IPS DF 4.7 (cell line): ENCODE results near the gene ERC2.
"Not testable (repeated sequence)": the region's sequence is repeated elsewhere in the genome, so short reads cannot be mapped to it uniquely, and the experiment has no call there.

Experiments
- DNase-seq: peaks from one replicate; pipeline ENCODE4 v3.0.0-alpha.2; 2013; ENCODE audit warnings: low spot score; ENCODE audit errors: extremely low read depth

Gene ERC2

DNA sequence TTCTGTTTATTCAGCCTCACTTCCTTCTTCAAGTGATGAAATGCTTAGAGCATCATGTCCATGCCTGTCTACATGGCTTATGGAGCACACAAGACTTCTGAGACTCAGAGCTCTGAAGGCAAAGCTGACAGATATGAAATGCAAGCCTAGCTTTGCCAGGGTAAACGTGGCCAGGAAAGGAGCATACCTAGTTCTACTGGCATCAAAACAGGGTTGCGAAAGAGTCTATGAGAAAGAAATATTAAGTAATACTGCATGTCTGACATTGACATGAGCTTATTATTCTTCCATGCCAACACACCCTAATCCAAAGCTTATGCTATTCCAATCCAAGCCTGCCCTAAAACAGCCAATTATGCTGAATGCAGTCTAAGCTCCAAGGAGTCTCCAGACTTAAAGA is 391.5 kb downstream of the ERC2 start:
- no peak for DNase-seq

DNA sequence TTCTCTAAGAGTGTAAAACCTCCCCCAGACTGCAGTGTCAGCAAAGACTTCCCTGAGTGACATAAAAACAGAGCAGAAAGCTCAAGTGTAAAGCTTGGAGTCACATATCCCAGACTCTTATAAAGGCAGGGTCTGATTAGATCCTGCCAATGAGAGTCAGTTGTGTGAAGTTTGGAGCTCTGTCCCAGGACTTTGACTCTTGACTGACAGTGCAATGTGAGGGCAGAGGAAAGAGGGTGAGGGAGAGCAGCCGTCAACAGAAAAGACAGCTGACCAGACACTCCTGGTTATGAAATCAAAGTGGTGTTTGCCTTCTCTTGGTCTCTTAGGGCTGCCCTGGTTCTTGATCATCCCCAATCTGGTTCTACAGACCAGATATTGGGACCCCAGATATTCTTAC is 393.2 kb downstream of the ERC2 start:
- DNase-seq: no peak

DNA sequence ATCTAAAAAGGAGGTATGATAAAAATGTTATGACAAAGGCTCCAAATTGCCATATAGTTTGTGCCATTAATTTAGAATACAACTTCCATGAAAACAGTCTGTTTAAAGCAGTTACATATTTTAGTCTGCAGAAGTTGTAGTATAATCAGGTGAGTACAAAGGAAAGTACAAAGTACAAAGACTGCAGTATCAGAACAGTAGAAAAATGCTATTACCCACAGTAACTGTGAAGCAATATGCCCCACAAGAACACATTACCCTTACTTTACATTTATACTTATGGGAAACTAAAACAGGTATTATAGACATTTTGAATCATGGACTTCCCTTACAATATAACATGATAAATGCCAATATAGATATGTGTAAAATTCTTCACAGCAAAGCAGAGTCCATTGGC is 398.5 kb downstream of the ERC2 start:
- no peak for DNase-seq

DNA sequence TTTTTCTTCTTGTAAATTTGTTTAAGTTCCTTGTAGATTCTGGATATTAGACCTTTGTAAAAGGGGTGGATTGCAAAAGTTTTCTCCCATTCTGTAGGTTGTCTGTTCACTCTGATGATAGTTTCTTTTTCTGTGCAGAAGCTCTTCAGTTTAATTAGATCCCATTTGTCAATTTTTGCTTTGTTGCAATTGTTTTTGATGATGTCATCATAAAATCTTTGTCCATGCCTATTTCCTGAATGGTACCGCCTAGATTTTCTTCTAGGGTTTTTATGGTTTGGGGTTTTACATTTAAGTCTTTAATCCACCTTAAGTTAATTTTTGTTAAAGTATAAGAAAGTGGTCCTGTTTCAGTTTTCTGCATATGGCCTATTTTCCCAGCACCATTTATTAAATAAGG is 401.9 kb downstream of the ERC2 start:
- not testable (repeated sequence) for DNase-seq

DNA sequence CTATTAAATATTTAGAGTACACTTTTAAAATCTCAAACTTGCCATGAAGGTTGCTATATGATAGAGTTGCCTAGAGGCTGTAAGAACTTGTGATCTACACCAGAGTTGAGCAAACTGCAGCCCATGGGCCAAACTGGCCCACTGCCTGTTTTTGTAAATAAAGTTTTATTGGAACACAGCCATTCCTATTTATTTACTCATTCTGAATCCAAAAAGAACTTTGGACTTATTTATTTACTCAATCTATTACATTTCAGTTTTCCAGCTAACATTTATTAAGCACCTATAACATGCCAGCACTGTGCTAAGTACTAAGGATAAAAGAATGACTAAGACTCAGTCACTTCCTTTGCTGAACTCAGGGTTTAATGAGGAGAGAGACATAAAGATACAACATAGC is 403.6 kb downstream of the ERC2 start:
- DNase-seq: no peak

DNA sequence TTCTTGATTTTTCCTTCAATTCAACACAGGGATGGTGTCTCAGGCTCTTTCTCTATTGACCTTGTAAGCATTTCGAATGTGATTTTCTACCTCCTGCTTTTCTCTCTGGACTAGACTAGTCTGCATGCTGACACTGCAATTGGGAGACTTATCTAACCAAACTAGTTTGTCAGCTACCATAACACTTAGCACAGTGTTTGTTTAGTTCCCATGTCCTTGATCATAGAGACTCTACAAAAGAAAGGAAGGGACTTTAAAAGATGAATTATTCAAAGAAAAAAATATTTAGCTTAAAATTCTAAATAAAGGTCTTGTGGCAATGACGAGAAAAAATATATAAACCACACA is 407.0 kb downstream of the ERC2 start:
- DNase-seq: no peak

DNA sequence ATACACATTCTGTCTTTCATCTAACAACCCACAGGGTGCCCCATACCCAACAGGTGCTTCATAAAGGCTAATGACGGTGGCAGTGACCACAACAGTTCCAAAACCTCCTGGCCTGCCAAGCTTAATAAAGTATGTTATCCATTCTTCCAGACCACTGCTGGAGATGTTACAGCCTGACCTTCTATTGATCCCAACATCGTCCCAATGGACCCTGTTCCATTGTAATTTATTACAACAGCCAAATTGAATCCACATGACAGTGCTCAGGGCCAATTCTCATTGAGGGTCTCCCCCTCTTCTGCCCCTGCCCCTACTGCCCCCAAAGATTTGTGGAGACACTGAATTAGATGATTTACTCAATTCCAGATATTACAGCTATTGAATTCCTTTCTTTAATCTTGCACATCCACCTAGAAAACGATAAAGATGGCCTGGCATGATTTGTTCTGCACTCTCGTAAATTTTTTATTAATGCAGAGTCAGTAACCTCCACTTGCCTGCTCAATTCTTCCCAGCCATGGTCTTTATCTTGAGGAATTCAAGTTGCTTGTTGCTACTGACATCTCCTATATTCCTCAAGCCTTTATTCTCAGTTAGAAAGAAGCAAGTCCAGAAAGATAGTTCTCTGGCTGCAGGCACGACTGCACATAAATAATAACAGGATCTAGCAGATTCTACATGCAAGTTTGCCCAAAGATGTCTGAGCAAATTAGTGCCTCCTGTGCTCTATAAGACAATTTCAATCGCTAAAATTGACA is 407.6 kb downstream of the ERC2 start:
- no peak for DNase-seq

DNA sequence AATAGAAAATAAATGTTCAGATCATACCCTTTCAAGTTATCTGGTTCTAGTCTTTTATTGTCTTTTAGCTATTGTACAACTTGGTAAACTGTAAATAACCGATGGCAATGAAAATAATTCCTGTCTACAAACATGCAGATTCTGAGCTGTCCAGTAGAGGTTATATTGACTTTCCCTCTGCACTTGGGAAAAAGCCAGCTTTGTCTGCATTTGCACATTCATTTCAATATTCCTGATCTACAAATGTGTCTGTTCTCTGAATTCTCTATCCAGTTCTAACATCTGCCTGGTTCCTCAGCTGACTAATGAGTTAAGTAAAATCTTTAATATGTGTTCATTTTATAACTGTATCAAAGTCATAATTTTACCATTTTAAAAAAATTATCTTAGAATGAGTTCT is 408.5 kb downstream of the ERC2 start:
- no peak for DNase-seq

DNA sequence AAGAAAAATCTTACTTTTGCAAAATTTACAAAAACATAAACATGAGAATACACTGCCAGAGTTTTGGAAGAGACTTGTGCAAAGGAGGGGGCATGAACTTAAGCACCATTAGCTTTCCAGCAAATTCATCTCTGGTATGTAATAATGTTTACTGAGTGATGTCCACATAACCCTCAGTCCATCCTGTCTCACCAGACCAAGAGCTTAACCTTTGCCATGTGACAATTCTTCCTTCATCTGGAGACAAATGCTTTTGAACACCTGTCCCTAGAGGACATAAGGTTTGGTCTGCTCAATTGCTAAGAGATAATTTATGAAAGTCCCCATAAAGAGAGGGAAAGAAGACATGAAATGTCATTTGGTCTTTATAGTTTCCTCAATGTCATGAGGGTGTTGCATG is 412.3 kb downstream of the ERC2 start:
- no peak for DNase-seq

DNA sequence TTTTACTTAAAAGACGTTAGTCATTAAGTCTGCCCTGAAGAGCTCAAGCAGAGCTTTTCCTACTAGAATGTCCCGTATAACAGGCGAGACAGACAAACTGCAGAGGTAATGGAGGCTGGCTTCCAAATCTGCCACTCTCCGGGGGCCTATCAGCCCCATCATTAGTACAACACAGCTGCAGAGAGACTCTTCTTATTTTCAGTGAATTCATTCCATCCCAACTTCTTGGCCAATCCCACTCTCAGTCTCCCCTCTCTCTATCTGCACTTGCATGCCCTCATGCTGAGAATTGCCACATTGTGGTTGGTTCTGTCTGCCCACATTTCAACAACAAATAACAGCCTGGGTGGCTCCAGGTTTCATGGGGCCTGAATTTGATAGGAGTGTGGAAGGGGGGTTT is 412.7 kb downstream of the ERC2 start:
- no peak for DNase-seq

DNA sequence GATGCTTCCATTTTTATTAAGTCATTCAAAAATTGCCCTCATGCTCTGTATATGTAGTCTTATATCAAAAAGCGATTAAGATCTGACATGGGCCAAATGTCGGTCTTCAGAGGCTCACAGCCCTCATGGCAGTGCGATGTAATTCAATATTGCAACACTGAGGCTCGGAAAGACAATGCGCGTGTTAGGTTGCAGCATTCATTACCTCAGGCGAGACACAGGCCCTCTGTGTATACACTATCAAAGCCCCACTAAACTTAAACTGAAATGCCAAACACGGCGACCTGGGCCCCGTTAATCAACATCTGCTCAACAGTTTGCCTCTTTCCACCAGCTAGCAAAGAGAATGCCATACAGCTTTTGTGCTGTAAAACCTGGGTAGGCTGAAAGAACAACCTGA is 413.4 kb downstream of the ERC2 start:
- DNase-seq: no peak

DNA sequence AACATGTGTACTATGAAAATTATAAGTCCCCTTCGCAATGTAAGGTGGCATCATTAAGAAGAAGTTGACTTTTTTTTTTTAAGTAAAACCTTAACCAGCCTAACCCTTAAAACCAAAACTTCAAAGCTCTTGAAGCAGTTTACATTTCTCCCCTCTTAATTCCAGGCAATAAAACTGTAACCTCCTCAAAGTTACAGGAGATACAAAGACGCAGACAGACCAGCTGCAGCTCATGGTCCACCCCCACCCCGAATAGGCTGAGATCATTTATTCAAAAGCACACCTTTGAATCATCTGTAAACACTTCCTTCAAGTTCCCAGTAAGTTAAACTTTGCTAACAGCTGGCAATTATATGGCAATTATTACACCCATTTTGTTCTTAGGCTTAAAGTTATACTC is 414.5 kb downstream of the ERC2 start:
- no peak for DNase-seq

DNA sequence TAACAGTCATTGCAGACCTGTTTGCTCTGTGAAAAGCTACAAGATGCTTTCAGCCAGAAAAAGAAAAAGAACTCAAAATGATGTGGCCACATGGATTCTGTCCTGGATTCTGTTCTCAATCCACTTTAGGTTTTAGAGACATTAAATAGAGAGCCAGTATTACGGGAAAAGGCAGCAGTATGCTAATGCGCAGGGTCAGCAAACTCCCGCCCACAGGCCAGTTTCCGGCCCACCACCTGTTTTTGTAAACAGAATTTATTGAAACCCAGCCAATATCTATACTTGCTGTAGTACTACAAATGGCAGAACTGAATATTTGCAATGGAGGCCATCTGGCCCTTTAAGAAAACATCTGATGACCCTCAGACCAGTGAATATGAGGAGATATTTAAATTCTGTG is 416.1 kb downstream of the ERC2 start:
- DNase-seq: no peak

DNA sequence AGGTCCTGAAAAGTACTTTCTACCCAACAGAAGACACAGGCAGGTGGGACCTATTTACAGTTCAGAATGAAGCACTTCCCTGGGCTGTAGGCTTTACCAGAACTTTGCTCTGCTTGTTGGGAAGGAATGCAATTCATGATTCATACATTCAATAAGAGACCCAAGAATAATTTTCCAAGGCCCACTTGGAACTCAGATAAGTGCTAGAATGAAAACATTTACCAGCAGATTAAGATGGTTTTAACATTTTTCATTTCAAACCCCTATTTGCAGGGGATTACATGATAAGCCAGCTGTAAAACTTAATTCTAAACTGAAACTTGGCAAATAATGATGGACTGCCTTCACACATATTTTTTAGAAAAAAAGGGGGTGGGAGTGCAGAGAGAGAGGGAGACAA is 417.2 kb downstream of the ERC2 start:
- no peak for DNase-seq

DNA sequence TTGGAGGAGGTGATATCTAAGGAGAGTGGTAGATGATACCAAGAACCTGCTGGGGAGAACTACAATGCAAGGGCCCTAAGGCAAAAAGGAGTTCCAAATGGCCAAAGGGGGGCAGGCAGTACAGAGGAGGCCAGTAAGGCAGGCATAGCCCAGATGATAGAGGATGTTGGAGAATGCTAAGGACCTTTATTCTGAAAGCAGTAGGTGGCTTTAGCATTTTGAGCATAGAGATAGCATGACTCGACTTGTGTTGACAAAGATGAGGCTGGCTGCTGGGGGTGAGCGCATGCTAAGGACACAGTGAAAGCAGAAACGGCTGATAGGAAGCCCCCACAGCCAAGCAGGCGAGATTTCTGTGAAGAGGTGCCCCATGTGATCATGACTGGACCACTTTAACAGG is 419.3 kb downstream of the ERC2 start:
- DNase-seq: no peak

DNA sequence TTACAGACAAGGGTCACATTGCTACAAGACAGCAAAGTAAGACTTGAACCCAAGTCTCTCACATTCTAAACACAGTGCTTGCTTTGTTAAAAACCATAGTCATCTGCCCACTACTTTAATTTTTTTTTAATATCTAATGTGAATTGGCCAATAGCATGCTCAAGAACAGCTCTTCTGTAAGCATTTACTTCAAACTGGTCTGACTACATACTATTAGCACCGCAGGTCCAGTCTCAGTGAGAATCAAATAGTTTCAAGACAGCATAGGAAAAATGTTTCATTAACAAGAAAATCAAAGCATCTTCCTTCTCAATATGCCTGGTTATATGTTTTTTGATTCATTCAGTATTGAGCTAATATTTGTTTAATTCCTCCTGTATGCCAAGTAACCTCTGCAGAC is 419.9 kb downstream of the ERC2 start:
- no peak for DNase-seq

DNA sequence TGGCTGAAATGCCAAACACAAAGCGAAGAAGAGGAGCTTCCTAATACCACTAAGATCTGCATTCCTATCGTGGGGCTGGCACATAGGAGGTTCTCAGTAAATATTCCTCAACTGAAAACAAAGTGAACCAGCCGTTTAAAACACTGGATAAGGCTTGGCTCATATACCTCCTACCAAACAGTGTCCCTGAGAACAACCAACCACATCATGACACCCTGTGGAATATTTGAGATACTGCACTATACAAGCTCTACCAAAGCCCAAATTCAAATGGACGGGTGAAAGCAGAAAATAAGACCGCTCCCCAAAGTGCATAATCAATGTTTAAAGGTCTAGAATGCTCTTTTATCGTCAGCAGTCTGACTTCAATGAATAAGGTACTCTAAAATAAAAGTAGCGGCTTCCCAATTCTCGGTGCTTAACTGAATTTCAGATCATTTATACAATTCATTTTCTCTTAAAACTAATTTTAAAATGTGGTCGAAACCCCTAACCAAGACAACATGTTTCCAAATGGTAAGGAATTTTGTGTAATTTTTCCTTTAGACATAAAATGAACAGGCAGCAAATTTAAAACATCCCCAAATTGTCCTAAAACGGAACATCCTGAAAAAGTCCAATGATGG is 425.8 kb downstream of the ERC2 start:
- no peak for DNase-seq

DNA sequence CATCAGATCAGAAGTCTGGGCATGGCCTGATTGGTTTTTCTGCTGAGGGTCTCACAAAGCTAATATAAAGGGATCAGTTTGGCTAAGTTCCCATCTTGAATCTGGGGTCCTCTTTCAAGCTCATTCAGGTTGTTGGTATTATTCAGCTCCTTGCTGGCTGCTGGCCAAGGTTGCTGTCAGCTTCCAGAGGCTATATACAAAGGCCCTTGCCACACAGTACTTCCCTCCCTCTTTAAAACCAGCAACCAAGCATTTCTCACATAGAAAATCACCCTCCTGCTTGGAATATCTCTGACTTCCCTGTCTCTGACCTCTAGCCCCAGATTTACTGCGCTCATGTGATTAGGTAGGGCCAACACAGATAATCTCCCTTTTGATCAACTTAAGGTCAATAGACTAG is 442.9 kb downstream of the ERC2 start:
- no peak for DNase-seq

DNA sequence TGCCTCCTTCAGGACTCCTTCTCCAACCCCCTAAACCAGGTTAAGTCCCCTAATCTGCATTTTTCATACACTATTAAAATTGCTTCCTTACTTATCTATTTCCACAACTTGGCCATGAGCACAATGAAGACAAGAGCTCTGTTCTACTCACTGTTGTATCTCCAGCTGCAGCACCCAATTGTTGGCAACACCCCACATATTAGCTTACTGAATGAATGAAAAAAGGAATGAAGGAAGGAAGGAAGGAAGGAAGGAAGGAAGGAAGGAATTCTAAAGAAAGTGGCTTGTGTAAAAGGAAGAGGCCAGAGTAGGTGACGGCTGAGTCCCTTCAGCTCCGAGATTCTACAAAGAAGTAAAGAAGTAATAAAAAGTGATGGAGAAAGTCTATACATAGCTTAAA is 444.7 kb downstream of the ERC2 start:
- no peak for DNase-seq

DNA sequence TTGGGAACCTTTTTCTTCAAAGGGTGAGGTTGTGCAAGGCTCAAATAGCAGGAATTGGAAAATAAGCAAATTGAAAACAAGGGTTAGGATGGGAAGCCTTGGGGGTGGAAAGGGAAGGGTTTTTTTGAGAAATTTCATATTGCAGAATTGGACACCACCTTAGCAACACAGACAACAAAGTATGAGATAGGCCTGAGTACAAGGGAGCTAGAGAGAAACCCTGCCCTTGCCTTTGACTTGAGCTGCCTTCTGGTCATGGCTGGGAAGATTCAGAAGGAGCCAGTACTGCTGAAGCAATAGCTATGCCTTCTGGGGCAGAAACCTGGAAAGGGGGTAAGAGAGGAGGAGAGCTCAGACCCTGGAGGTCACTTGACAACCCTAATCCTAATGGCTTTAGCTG is 445.6 kb downstream of the ERC2 start:
- DNase-seq: no peak

DNA sequence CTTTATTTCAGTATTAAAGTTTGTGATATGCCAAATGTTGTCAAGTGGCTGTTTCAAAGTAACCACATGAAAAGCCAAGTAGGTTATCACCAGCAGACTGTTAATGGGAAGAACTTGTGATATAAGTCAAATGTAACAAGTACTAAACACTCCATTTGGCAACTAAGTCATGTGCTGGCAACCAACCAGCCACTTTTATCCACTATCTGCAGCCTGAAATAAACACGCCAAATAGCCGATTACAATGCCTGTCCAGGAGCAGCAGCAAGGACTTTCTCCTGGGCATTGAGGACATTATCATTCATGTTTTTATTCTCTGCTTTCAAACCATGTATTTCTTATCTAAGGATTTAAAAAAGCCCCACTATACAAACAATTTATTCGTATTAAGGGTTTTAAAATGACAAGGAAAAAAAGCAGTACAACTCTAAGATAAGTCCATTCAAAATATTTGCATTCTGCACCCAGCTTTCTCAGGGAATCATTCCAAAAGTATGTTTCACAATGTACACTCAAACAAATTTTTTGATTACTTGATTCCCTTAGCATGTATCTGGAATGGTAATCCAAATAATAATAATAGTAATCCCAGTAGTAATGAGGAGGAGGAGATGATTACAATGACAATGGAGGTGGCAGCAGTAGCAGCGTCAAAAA is 448.6 kb downstream of the ERC2 start:
- DNase-seq: no peak

DNA sequence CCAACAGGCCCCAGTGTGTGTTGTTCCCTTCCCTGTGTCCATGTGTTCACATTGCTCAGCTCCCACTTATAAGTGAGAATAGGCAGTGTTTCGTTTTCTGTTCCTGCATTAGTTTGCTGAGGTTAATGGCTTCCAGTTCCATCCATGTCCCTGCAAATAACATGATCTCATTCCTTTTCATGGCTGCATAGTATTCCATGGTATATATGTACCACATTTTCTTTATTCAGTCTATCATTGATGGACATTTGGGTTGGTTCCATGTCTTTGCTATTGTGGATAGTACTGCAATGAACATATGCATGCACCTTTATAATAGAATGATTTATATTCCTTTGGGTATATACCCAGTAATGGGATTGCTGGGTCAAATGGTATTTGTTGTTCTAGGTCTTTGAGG is 452.9 kb downstream of the ERC2 start:
- not testable (repeated sequence) for DNase-seq

DNA sequence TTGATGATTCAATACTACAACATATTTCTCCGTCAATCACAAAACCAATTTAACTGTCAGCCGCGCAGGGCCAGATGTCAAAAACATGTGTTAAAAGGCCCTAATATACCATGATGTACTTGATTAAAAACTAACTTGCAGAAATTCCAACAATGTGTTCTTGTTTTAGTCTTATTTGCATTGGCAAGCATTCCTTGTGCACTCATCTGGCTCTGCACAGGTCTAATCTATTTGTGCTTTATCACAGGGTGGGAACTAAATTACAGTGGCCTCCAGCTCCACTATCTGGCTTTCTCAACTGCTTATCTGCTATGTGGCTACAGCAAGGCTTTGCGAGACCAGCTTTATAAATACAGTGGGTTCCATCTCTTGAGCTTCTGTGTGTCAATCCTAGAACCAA is 455.5 kb downstream of the ERC2 start:
- DNase-seq: no peak
